ENCODE measurements around the gene NTNG1.

The NTNG1 gene

DNA sequence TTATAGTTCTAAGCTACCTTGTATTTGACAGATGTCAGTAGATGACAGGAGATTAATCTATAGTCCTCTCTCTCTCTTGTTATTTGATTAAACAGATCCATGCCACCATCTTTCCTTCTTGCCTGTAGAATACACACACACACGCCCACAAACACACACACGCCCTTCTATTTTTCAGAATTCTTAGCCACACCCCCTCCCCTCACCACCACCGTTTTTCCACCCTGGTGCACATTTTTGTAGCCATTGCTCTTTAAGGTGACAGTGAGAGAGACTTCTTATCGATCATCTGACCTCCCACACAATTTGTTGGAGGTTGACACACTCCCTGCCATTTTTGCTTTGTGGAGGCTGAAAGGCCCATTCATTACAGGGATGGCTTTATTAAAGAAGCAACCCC lies 123.2 kb downstream of the NTNG1 start:
- FAIRE-seq = no peak

DNA sequence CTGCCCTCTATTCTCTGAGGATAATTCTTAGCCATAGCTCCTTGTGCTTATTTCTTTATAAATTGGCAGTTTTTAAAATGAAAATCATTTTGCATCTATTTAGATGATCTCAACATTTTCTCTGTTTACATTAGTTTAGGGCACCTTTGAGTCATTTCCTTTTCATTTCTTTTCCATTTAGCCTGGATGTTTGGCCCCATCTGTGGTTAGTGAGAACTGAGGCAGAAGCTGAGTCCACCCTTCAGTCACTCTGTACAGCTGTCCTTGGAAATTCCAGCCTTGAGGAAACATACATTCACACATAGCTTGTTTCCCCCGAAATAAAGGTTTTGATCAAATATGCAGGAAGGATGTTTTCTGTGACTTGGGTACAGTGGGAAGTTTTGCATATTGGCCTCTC lies 123.7 kb downstream of the NTNG1 start:
- FAIRE-seq = no peak

DNA sequence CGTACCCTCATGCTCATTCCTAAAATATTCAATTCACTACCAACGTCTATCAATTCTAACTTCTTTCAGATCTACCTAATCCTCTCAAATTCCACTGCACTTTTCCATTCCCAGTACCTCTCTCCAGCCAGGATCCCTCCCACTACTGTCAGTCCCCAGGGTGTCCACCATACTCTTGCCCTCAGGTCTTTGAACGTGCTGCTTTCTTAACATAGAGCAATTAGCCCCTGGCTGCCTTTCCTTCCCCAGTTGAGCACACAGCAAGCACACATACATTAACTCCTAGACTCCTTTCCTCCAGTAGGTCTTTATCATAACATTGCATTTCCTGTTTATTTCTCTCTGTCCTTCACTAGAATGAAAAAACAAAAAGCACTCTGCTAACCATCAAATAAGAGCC lies 126.7 kb downstream of the NTNG1 start:
- FAIRE-seq = no peak

DNA sequence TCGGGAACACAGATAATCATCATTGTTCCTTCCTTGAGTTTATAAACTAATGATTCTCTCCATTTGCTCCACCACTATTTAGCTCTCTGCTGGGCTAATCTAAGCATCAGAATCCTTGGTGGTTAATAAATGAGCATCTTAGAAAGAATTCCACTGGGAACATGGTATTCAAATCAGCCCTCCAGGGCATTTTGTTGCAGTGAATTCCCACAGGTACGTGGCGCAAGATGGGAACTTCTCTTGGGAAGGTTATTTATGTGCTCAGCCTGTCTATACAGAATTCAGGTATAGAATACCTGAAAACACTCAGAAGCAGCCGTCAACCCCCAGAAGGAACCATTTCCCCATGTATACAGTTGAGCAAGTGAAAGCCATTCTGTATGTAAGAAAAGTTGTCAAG lies 131.5 kb downstream of the NTNG1 start:
- no peak for FAIRE-seq

- no peak for FAIRE-seq
These were observed 132.7 kb downstream of the NTNG1 start for GRCh38 chr1:107273515-107273914.

GRCh38 chr1:107274227-107274626 lies 133.4 kb downstream of the NTNG1 start:
- no peak for FAIRE-seq

- FAIRE-seq = no peak
These were observed 135.4 kb downstream of the NTNG1 start for GRCh38 chr1:107276247-107276646.

- FAIRE-seq = no peak
These were observed 136.2 kb downstream of the NTNG1 start for GRCh38 chr1:107277022-107277421.

GRCh38 chr1:107286125-107286524 lies 145.3 kb downstream of the NTNG1 start:
- FAIRE-seq = no peak

- no peak for FAIRE-seq
These were observed 151.1 kb downstream of the NTNG1 start for GRCh38 chr1:107291987-107292386.

GRCh38 chr1:107293901-107294613 lies 153.2 kb downstream of the NTNG1 start:
- FAIRE-seq = no peak

GRCh38 chr1:107294686-107295085 lies 153.8 kb downstream of the NTNG1 start:
- FAIRE-seq = no peak

- no peak for FAIRE-seq
These were observed 156.8 kb downstream of the NTNG1 start for GRCh38 chr1:107297681-107298080.

- no peak for FAIRE-seq
These were observed 157.7 kb downstream of the NTNG1 start for GRCh38 chr1:107298526-107298925.

DNA sequence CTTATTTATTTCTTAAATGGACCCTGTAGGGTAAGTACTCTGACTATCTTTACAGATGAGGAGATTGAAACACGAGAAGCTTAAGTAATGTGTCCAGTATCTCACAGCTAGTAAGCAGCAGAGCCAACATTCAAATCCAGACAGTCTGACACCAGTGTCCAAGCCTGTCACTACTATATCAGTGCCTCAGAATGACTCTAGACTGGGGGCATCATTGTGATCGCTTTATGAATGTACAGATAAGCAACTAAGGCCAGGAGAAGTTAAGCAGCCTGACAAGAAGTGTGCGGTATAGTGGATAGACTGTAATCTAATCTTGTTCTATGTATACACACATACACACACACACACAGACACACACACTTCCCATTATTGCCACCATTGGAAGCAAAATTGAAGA lies 158.7 kb downstream of the NTNG1 start:
- no peak for FAIRE-seq

- no peak for FAIRE-seq
These were observed 169.1 kb downstream of the NTNG1 start for GRCh38 chr1:107309962-107310361.

DNA sequence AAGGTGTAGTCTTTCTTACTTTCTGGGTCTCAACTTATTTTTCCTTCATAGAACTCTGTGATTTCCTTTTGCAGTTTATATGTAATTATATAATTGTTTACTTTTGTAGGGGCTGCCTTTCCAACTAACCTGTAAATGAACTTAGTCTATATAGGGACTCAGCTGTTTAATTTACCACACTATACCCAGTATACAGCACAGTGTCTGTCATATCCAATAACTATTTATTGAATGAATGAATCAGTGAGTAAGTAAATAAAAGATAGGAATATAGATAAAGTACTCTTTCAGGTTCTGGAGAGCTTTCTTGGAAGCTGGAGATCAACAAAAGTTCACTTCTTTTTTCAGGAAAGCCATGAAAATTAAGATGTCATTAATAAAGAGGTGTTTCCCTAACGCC lies 174.8 kb downstream of the NTNG1 start:
- no peak for FAIRE-seq

DNA sequence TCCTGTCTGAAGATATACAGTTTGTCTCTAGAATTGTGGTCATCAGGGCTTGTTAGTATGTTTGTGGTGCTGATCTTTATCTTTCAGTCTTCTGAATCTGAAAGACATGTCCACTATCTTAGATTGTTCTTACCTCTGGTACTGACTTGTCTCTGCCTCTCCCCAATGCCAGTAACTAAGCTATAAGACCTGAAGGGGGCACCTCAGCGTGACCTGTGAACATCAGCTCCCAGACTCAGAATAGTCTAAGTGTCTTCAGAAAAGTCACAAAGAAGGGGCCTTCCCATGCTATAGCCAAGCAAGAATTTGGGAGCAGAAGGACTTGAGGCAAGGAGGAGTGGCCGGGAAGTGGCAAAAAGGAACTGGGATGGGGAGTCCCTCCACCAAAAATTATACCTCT lies 178.1 kb downstream of the NTNG1 start:
- FAIRE-seq = no peak

DNA sequence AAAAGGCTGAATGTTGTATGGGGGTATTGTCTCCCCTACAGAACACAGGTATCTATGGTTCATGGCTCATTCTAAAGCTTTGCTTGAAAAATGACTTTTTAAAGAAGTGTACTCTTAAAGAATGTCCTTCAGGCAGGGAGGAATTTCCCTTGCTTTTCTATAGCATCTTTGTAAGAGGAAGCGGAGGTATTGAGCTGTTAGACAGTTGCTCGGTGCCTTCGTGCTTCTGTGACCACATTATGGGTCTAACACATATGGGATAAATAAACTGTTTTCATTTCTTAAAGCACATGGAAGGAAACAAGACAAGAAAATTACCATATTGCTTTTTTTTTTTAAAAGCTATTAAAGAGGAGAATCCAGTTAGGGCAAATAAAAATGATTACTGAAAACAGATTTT lies 182.9 kb downstream of the NTNG1 start:
- no peak for FAIRE-seq

DNA sequence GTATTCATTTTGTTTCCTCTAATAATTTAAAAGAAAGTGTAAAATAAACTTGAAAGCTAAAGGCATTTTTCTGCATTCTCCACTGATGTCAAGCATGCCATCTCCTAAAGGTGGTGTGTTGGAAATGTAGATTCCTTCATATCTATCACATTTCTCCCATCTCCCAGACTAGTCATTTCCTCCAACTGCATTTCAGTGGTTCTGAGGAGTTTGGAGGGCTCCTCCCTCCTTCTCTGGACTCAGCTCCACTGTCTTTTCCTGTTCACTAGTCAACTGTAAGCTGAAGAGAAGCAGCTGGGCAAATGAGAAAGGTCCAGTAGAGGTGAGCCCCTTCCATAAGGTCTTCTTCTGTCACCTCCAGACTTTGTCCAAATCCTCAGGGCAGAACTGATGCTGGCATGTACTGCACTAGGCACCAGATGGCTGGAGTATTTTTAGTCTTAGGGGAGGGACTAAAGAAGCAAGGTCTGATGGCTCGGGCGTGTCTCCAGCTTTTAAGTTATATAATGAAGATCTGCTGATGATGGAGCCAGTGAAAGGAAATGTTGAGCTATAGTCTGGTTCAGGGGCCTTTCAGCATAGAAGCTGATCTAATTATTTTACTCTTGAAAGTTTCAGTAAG lies 186.1 kb downstream of the NTNG1 start:
- no peak for FAIRE-seq

DNA sequence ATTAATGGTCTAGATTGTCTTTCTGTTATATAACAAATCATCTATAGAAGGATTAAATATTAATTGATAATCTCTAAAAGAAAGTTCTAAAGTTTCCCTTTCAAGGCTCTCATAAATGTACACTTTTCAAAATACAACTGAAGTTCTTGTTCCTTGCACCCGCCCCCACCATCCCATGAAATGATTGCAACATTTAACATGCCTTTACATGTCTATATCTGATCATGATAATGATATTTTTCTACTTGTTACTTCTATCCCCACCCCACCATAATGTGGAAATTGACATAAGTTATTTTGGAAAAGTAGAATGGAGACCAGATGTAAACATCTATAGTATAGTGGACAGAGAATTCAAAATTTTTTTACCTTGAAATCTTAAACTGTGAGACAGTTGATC lies 186.6 kb downstream of the NTNG1 start:
- no peak for FAIRE-seq

GRCh38 chr1:107328087-107328486 lies 187.2 kb downstream of the NTNG1 start:
- no peak for FAIRE-seq

DNA sequence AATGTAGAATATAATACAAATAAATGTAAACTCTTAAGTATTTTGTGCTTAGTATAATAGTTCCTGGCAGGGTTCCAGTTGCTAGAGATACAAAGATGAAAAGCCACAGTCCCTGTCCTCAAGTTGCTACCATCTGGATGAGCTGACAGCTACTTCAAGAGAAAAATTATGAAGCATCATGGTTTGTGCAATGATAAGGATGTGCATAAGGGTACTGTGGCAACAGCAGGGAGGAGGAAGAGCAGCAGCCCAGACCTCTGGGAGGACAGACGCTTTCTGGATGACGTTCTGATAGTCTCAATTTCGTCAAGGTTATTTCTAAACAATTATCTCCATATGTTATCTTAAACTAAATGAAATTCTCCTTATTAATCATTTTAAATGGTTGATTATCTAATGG lies 198.9 kb downstream of the NTNG1 start:
- FAIRE-seq = no peak

- FAIRE-seq = no peak
These were observed 201.5 kb downstream of the NTNG1 start for GRCh38 chr1:107342316-107342715.

DNA sequence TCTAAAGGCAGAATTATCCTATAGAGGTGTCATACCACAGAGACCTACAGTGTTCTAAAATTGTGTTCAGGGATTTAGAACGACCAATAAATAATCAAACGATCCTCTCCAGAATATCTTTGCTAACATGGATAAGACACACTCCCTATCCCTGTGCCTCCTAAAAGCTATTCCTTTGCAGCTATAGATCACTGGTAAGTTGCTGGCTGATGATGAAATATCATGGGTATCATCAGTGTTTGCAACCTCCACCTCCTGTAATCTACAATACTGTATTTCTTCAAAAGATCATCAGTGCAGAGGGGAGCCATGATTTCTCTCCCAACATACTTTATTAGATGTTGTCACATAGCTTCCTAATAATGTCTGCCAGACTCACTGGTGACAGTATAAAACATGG lies 201.9 kb downstream of the NTNG1 start:
- no peak for FAIRE-seq

Data from endometrium (tissue), 2 donors.